HG02943 (cell line): ENCODE data around the gene SYN1.
"Not testable (repeated sequence)": the region's sequence is repeated elsewhere in the genome, so short reads cannot be mapped to it uniquely, and the experiment has no call there.

Experiments used
- ATAC-seq: cut with Tn5 transposase; IDR thresholded peaks from one replicate; pipeline ENCODE4 v1.9.1; 2021; ENCODE audit warnings: mild to moderate bottlenecking, low read depth, moderate library complexity; ENCODE audit not compliant: unreplicated experiment

SYN1 gene

GRCh38 chrX:47603125-47603524 is 16.5 kb downstream of the SYN1 start:
- ATAC-seq: not testable (repeated sequence)

- ATAC-seq: no peak
Observed at GRCh38 chrX:47597222-47597621, 22.4 kb downstream of the SYN1 start.

- ATAC-seq: no peak
Observed at GRCh38 chrX:47596256-47596655, 23.4 kb downstream of the SYN1 start.

- no peak for ATAC-seq
Observed at GRCh38 chrX:47595716-47596251, 23.9 kb downstream of the SYN1 start.

GRCh38 chrX:47593522-47593921 is 26.1 kb downstream of the SYN1 start:
- ATAC-seq: no peak

DNA sequence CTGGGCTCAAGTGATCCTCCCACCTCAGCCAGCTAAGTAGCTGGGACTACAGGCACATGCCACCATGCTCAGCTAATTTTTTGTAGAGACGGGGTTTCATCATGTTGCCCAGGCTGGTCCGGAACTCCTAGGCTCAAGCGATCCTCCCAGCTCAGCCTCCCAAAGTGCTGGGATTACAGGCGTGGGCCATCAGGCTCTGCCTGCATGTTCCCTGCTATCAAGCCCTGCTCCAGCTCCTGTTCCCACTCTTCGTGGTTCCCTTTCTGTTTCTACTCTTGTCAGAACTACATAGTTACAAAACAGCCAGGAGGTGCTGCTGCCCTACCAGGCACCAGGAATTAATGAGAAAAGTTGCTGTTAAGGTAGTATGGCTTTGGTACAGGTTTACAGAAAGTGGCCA is 28.7 kb downstream of the SYN1 start:
- no peak for ATAC-seq

DNA sequence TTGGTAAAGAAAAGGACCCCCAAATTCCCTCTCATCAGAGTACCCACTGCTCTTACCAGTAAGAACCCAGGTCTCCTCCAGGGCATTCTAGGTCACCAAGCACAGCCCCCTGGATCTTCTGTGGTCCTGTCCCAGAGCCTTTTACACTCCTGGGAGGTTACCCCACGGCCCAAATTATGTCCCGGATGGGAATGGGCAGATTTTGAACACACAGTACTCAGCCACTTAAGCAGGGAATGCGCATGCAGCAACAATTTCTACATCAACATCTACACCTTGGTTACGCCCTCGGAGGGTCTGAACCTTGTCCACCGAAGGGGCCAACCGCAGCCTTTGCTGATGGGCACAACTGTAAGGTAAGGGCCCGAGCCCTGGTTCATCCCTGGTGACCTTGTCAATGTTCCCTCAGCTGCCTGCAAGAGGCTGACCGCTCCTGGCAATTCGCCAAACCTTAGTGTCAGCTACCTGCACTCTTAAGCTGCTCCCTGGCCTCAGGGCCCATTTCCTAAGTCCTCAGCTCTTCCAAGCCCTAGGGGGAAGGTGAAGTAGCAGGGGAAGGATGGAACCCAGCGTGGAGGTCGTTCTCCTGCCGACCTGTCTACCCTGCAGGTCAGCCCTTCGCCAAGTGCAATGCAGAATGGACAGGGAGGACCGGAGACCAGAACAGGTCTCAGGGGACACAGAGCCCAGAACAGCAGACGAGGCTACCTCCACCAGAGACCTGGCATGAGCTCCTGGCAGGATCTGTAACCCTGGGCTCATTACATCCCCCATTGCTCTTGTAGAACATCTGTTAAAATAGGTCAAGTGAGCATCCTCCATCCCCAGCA is 31.5 kb downstream of the SYN1 start:
- no peak for ATAC-seq

DNA sequence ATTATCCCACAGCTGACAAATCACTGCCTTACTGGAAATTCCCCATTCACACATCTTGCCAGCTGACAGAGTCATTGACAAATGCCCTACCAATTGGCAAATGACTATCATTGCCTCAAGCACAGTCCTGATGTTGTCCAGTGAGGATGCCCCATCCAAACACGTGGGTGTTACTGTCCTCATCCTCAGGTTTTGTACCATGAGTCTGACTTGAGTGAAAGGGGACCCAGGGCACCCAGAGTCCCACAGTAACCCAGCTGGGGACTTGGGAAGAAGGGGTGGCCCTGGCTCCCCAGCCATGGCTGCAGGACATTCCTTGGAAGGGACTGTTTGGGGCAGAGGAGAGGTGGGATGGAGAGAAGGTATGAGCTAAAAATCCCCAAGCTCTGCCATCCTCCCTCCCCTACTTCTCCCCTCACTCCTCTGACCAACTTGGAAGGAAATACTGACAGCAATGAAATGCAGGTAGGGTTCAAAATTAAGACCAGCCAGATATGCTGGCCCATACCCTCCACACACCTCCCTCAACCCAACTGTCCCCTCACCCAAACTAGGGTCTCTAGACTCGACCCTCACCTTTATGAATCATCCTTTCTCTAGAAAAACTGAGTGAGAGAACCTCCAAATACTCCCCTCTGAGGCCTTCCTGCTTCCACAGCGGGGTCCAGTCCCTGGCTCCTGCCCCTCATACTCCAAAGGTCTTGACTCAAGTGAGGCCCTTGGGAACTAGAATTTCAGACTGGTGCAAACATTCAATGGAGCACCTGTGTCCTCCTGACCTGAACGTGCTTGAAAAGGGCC is 32.4 kb downstream of the SYN1 start:
- ATAC-seq: no peak

DNA sequence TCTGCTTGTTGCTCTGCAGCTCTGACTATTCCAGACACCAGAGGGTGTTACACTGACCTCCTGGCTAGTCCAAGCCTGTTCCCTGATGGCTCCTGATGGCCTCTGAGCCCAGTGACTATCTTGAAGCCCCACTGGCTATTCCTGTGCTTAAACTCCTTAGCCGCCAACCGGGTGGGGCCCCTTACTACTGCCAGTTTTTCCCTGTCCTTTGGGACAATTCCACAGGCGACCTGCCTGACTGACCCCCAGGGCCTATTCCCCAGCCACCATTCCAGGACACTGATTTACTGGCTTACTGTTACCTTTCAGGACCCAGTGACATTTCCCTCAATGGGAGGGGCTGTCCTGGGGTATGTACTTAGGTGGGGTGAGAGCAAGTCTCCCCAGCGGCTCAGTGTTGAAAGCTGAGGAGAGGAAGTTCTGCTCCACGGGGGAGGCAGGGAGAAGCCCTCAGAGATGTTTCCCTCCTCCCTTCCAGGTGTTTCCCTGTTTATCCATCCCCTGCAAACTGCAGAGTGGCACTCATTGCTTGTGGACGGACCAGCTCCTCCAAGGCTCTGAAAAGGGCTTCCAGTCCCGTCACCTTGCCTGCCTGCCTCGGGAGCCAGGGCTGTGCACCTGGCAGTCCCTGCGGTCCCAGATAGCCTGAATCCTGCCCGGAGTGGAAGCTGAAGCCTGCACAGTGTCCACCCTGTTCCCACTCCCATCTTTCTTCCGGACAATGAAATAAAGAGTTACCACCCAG is 33.4 kb downstream of the SYN1 start:
- no peak for ATAC-seq

- ATAC-seq: no peak
Observed at GRCh38 chrX:47585273-47585672, 34.4 kb downstream of the SYN1 start.

DNA sequence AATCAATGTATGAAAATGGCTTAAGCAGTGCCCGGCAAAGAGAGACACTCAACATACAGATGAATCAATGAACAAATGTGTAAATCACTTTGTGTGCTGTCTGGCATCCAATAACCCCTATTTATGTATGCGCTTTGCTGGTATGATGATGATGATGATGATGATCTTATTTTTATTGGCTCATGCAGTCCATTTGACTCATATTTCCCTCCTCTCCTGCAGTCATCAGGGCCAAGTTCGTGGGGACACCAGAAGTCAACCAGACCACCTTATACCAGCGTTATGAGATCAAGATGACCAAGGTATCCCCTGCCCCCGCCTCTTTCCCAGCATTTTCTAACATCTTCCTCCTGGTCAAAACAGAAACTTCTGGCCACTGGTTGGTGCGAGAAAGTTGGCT is 34.9 kb downstream of the SYN1 start:
- ATAC-seq: no peak

GRCh38 chrX:47583240-47583861 is 36.3 kb downstream of the SYN1 start:
- no peak for ATAC-seq

DNA sequence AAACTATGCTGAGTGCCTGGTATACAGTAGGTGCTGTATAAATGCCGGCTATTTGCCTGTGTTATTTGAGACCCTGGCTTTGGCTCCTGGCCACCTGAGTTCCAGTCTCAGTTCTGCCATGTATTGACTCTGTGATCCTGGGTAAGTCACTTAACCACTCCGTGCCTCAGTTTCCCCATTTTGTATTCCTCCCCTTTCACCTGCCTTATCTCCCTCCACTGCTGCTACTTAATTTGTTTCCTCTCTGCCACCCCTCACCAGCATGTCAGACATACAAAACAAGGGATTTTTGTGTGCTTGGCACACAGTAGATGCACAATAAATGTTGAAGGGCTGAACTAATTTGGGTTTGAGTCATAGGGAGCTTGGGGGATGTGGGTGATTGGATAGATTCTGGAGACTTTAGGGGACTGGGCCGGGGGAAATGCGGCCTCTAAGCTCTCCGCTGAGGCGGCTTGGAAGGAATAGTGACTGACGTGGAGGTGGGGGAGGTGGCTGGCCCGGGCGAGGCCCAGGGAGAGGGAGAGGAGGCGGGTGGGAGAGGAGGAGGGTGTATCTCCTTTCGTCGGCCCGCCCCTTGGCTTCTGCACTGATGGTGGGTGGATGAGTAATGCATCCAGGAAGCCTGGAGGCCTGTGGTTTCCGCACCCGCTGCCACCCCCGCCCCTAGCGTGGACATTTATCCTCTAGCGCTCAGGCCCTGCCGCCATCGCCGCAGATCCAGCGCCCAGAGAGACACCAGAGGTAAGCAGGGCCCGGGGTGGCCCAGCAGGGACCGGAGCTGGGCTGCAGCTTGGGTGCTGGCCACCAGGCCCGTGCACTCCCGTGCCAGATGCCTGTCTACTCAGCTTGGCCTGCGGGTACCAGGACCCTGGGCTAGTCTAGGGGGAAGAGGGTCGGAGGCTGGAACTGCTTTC is 37.7 kb downstream of the SYN1 start, which contains the start of gene TIMP1:
Gene TIMP1, plus strand, starts transcription at position 706 of the 917 bp plus-strand sequence. CDS start 980 bp downstream, outside the sequence.
- peak; percentile 78 for ATAC-seq

DNA sequence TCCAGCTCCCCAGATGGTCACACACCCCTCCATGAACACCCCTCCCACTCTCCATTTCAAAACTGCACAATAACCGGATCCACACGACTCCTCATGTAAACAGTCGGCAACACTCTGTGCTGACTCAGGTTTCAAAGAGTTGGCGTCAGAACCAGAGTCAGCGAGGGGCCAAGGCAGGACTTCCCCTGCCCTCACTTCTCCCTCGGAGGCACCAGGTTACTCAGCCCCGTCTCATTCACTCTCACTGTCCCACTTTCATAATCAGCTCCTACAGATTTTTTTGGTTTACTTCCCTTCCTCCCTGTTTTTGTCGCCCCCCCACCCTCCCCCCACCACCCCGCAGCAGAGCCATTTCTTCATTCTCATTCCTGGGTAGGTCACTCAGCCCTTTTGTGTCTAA is 40.1 kb downstream of the SYN1 start:
- ATAC-seq: no peak

DNA sequence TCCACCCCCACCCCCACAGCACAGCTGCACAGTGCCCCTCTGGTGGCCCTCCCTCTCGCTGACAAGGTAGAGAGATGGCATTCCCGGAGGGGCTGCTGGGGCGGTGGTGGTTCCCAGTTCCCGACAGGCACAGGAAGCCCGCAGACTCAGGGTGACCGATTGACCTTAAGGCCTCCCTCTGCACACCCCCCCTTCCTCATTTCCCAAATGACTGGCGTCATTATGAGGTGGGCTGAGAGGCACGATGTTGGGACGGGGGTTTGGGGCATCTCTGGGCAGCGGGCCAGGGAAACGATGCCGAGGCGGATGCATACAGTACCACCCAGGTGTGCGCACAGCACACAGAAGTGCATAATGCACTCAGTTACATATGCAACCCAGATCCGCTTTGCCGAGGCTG is 41.0 kb downstream of the SYN1 start:
- no peak for ATAC-seq

- no peak for ATAC-seq
Observed at GRCh38 chrX:47577901-47578300, 41.8 kb downstream of the SYN1 start.

DNA sequence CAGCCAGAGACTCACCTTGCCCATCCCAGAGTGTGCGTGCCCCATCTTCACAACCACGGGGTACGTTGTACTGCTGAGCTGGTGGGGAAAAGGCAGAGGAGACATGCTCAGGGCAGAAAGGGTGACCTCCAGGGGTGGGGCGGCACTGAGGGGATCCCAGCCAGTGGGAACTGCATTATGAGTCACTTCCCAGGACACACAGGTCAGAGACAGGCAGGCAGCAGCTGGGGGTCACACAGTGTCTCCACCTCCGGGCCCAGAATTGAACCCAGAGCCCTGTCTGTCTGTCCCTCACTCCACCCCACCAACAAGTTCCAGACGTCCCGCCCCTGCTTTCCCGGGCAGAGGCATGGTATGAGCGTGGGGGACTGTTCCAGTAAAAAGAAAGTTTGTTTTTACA is 42.2 kb downstream of the SYN1 start:
- no peak for ATAC-seq

DNA sequence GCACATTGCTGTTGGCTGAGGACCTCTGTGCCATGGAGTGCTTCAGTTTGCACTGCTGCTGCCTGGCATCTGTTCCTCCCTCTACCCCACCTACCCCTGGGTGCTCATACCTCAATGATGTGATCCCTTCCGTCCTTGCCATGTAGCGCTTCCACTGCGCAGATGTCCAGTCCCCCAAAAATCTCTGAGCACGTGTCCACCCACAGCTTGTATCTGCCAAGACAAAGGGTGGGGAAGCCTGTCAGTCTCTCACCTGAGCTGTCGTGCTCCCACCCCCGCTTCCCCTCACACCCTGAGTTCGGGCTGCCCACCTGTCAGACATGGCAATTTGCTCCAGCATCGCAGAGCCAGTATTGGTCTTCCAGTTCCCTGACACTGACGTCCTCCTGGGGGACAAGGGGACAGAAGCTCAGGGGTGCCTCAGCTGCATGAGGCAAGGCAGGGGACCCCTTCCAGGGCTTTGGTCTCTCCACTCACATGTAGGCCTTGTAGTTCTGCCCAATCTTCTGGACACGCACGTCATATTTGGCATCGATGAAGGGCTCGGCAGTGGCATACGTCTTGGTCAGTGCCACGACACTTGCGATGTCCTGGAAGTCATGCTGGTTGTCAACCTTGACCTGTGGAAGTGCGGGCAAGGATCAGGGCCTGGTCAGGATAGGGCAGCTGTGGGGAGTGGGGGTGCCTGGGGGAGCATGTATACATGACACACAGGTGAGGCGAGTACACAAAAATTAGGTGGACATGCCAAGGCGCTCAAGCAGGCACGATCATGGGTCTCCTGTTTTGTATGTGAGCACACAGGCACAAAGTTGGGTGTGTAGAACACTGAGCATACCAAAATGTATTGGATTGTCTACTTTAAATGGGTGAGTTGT is 43.4 kb downstream of the SYN1 start:
- ATAC-seq: no peak
